HK-2 (cell line): Measurements from ENCODE around the gene ABCB8.

Source experiments
- DNase-seq: peaks from one replicate; pipeline ENCODE4 v3.0.0-alpha.2; 2018; ENCODE audit not compliant: unreplicated experiment

ABCB8 gene

DNA sequence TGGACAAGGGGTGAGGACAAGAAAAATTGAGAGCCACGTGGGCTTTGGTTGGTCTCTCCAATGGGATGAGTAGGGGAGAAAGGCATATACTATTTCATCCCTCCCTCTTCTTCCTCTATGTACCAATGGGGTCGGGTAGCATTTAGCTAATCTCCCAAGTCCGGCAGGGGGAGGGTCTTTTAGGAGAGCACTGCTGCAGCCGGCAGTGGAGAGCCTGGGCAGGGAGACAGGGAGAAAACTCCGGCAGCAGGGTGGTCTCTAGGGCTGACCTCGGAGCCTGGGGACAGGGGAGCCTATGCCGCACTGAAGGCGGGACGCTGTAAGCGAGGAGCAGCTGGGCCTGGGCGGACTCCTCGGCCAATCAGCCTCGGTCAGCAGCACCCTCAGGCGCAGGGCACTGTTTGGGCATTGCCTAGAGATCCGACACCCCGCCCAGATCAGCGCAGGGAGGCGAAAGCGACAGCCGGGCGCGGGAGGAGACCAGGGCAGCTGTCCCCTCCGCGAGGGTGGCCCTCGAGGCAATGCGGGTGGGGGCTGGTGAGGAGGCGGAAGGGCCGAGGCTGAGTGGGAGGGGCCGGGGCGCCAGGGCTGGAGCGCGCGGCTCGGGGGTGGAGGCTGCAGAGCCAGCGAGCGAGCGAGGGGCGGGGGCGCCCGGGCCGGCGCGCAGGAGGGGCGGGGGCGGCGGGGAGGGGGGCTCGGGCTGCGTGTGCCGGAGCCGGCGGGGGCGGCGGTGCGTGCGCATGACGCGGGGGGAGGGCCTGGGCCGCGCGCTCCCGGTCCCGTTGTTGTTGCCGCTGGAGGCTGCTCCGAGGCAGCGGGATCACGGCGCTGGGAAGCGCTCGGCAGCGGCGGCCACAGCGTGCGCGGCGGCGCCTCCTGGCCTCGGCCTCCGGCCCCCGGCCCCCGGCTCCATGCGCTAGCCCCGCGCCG is 57.7 kb downstream of the ABCB8 start, which contains the start of gene AGAP3:
TSS of gene AGAP3 (plus strand) at position 785 of the 930 bp plus-strand sequence. CDS start 267 bp downstream, outside the sequence.
- peak; percentile 85 for DNase-seq

DNA sequence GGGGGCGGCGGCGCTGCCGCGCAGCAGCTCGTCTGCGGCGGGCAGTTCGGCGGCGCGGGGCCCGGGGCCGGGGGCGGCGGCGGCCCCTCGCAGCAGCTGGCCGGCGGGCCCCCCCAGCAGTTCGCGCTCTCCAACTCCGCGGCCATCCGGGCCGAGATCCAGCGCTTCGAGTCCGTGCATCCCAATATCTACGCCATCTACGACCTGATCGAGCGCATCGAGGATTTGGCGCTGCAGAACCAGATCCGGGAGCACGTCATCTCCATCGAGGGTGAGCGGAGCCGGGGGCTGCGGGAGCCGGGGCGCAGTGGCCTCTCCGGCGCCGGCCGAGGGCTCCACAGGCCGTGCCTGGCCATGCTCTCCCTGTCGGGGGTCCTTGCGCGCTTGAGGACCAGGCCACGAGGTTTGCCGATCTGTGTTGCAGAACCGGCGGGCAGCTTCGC is 58.6 kb downstream of the ABCB8 start:
- peak; percentile 48 for DNase-seq

DNA sequence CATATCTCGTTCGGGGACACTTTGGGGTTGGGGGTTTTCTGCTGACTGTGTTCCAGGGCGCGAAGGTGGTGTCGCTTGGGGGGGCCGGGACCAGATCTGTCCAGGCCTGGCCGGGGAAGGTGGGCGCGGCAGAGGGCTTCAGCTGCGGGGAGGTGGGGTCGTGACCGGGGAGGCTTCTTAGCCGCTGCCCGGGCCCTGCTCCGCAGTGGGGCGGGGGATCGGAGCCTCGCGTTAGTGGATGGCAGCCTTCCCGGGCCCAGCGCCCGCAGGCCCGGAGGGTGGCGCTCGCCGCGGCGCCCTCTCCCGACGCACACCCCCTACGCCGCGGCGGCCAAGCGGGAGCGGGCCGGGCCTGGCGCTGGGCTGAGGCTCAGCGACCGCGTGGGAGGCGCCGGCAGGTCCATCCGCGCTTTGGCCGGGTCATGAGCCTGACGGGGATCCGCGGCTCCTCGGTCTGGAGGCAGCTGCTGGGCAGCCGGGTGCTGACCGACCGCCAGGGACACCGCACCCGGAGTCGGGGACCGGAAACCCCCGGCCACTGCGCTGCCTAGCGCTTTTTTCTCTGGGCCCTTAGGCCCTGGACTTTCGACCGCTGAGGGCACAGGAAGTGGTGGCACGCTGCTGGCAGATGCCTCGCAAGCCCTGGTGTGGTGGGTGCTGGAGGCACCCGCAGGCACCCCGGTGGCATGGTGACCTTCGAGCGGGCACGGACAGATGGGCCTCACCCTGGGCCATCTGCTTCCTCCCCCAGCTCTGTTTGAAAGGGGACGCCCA is 59.2 kb downstream of the ABCB8 start:
- peak; percentile 74 for DNase-seq

DNA sequence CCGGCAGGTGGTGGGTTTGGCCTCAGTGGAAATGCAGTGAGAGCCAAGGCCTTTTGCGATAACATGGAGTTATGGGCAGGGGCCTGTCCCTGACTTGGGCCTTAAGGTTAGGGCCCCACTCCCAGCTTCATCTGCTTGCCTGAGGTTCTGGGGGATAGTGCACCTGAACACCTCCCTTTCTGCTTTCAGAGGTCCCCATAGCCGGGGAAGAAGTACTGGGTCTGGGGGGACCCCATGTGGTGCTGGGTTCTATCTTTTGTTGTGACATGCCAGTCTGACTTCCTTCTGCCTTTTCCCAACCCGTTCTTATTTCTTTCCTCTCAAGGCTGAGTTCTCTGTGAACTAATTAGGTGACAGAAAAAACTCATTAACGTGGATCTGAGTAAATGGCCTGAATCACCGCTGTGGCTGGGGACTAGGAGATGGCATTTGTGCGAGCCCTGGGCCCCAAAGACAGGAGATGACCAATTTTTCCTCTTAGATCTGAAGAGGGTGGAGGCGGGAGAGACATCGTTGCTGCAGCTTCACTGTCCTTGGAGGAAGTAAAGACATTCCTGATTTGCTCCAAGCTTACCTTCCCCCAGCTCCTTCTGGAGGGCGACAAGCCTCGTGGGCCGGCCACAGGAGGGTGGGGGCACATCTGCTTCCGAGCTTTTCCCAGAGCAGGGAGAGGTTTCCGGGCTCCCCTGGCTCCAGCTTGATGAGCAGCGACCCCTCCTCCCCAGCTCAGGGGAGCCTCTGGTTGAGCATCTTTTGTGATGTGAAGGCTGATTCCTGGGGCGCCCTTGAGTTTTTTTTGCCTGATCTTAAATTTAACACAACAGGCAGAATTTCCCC is 60.0 kb downstream of the ABCB8 start:
- peak; percentile 61 for DNase-seq

DNA sequence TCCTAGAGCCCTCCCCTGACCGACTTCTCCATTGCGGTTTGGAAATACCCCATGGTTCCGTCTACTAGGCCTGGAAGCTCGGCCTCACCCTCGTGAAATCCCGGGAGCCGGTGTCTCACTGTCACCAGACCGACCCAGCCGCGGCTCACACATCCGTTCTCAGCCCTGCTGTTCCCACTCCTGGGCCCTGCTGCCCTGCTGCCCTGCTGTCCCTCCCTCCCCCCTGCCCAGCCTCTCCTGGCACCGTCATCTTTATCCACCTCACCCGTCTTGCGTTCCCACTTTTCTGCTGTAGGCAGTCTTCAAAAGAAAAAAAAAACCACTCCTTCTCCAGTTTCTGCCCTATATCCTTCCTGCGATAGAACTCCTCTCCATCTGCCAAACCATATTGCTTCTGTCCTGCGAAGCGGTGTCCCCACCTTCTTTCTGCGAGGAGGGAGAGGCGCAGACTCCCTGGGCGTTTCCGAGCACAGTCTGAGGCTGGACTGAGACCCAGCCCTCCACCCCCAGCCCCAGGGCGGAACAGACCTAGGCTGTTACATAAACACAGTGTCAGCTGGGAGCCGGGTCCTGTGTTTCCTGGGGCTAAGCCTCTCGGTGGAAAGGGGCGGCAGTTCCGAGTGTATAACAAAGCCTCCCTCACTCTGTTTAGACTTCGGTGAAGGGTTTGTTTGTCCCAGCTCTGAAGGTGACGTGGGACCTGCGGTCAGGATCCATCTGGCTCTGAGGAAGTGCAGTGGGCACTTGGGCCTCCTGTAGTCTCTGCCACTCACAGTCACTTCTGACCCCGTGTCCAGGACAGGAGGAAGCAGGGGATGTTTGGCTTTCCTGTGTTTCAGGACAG is 60.8 kb downstream of the ABCB8 start:
- DNase-seq: peak; percentile 85

DNA sequence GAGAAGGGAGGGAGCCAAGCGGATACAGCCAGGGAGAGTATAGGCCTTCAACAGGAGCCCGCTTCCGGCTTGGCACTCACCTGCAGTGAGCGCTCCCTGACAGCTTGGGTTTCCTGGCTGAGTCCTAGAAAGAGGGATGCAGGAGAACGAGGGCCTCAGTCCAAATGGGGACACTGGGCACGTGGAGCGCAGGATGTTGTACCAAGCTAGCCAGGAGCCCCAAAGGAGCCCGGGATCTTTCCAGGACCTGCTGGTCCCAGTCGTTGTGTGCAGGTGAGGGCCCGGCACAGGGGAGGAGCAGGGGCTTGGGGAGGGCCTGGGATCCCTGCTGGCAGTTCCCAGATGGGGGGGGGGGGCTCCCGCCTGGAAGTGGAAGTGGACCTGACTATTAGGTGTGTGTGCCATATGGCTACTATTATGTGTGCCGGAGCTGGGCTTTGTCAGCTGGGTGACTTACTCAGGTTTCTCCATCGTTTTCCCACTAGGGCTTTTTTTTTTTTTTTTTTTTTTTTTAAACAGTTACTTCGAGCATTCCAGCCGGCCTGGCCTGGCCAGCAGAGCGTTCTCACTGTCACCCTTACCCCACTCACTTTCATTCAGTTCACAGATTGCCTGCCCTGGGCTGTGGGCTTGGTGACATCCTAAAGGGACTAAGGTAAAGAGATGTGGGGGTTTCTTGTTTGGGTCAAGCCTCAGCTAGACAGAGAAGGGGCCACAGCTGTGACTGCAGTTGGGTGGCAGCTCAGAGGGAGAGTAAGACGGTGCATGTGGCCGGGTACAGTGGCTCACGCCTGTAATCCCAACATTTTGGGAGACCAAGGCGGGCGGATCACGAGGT is 61.9 kb downstream of the ABCB8 start:
- no peak for DNase-seq

DNA sequence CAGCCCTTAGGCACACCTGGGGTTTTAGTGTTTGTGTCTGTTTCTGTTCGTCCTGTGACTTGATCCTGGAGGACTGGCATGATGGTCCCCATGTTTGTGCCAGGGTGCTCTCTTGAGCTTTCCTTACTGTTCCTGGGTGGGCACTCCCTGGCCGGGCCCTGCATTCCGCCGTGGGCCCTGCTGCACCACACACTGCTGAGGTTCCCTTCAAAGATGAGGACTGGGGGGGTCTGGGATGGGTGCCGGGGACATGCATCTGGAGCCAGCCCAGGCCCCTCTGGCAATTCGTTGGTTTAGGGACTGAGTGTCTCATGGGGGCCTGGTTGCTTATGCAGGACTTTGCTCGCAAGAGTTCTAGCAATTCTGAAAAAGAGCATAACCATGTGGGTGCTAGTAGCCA is 62.8 kb downstream of the ABCB8 start:
- DNase-seq: no peak

DNA sequence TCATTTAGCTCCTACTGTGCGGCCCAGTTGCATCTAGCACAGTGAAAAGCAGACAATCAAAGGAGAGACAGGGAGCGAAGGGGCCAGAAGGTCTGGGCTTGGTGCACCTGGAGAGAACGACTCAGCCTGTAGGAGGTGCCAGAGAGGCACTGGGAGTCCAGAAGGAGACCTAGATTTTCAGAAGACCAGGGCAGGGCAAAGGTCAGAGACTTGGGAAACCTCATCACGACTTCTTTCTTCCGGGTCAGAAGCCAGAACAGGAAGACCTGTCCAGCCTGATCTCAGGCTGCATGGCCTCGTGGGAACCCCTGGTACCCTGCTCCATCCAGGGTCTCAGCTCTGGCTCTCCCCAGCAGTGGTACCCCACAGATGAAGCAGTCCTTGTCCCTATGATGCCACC is 63.2 kb downstream of the ABCB8 start:
- DNase-seq: no peak

DNA sequence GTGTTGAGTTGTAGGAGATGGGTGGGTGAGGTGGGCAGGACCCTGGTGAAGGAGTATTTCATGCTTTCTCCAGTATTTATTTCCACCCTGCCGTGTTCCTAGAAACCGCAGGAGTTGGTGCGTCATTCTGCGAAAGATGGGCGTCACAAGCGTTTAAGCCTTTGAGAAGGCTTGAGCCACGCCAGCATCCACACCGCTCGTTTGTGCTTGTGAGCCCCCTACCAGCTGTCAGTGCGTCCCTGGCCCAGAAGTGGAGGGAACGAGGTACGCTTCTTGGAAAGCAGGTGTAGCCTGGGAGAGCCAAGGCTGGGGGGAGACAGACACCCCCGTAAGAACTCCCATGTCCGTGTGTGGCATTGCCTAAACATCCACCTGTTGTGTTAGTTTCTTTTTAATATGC is 63.7 kb downstream of the ABCB8 start:
- no peak for DNase-seq

DNA sequence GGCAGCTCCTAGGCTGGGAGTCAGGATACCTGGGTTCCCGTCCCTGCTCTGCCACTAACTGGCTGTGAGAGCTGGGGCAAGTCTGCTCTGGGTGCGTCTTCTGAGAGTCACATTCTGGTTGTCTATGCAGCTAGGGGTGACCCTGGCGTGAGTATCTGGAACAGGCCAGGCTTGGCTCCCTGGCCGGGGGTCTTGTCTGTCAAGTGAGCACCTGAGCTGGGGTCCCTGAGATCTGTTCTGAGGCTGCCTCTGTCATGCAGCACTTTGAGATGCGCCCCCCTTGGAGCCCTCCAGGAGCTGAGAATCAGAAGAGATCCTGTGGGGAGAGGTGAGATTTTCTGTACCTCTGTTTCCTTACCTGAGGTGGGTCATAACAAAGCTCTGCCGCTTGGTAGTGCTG is 65.5 kb downstream of the ABCB8 start:
- no peak for DNase-seq

DNA sequence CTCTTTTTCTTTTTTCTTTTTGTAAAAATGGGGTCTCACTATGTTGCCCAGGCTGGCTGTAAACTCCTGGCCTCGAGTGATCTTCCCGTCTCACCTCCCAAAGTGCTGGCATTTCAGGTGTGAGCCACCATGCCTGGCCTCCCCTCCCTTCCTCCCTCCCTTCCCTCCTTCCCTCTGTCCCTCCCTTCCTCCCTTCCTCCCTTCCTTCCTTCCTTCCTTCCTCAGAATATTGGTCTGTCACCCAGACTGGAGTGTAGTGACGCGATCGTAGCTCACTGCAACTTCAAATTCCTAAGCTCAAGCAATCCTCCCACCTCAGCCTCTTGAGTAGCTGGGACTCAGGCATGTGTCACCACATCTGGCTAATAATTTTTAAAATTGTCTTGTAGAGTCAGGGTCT is 66.4 kb downstream of the ABCB8 start:
- DNase-seq: peak; percentile 59

DNA sequence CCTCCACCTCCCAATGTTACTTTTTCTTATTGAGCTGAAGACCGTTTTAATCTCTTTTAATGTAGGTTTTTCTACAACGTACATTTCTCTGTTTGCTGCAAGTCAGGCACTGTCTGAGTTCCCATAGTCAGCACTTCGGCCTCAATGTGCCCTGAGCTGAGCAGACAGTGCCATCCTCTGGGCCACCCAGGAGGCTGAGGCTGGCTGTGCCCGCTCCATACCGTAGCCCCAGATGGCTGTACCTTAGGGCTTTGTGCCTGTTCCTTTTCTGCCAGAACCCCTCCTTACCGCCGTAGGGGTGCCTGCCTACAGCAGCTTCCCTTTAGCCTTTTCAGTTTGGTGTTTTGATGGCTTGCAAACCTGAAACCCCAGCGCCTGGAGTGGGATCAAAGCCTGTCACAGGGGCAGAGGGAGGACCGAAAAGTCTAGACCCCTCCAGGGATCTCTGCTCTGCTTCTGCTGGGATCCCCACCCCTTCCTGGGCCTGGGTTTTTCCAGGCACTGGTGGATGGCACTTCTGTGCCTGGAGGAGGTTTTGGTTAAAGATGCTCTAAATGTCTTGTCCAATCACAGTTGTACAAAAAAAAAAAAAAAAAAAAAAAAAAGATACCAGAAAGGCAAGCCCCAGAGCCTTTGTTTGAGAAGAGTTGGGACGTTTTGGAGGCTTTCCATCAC is 67.0 kb downstream of the ABCB8 start:
- DNase-seq: no peak

DNA sequence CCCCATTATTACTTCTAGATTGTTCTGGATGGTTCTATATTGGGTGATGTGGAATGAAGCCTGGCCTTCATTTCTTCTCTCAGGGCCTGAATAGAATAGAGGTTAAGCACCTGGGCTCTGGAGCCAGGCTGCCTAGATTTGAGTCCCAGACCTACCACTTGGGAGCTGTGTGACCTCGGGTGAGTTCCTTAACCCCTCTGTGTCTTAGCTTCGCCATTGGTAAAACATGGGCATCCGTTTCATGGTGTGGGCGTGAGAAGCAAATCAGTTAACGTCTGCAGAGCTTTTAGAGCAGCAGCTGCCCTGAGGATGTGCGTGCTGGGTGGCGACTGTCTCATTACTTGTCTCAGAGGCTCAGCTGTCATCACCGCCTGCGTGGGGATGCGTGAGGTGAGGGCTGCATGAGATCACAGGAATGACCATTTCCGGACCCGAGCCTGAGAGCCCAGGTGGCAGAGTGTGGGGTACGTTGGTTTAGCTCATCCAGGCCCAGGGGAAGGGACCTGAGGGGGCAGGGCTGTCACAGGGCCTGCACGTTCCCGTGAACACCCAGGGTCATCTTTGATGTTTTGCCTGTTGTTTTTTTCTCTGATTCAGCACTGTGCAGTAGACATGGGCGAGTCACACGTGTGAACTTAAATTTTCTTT is 67.7 kb downstream of the ABCB8 start:
- no peak for DNase-seq
